ENCODE measurements around the gene ALG5. TPM values are rescaled to one million over a fixed set of nuclear protein-coding genes. Genes with fewer than 3 reads are reported as not detected.

ALG5 gene
- total RNA-seq, 1 experiment from 2014 or later = 41.2 TPM

DNA sequence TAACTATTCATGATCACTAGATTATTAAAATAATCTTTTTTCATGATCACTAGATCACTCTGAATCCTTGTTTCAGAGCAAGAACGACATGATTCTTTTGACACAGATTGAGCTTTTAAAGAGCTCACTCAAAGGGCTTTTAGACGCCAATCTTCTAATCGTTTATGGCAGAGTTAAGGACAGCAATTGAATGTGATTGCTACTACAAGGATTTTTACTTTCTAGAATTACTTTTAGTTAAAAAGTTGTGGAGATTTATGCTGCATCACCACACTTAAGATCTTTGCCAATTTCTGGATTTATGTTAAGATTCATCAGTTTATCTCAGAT lies 2.7 kb upstream of the ALG5 start:
- Histone ChIP-seq H3K4me1 (peaks cover 11% of the 10 kb centered on the region), H3K27me3 (no peaks in the 10 kb centered on the region), H3K36me3 (peaks cover 42% of the 10 kb centered on the region), H3K4me3 (peak overlapping the region; percentile 88), H3K9me3 (replicated peaks) (no peaks in the 10 kb centered on the region), H3K27ac (peak overlapping the region; percentile 97; the same call in 1 of the 2 replicates)
- no peak for DNase-seq

DNA sequence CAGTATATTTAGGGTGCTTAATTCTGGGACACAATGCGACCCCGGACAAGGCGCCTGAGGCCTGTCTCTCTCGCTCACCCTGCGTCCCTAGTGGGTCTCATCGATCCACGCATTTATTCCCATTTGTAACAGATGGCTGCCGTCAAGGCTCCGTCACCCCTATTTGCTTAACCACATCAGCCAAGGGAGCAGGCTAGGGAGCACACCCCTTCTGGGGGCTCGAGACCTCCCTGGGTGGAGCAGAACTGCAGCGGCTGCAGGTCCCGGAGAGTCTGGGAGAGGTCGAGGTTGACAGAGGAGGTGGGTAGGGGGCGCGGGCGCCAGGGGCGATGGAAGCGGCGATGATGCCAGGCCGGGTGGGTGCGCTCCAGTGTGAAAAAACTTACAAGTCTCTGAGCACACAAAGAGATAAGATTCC lies 507 bp downstream of the ALG5 start:
- peak overlapping the region; percentile 97 for H3K27ac ChIP-seq
- H3K9me3 ChIP-seq (replicated peaks) = no peaks in the 10 kb centered on the region
- H3K36me3 ChIP-seq = peaks cover 25% of the 10 kb centered on the region
- peaks cover 11% of the 10 kb centered on the region for H3K4me1 ChIP-seq
- peak overlapping the region; percentile 88 for H3K4me3 ChIP-seq
- DNase-seq = peak; percentile 46 to 52
- no peaks in the 10 kb centered on the region for H3K27me3 ChIP-seq

DNA sequence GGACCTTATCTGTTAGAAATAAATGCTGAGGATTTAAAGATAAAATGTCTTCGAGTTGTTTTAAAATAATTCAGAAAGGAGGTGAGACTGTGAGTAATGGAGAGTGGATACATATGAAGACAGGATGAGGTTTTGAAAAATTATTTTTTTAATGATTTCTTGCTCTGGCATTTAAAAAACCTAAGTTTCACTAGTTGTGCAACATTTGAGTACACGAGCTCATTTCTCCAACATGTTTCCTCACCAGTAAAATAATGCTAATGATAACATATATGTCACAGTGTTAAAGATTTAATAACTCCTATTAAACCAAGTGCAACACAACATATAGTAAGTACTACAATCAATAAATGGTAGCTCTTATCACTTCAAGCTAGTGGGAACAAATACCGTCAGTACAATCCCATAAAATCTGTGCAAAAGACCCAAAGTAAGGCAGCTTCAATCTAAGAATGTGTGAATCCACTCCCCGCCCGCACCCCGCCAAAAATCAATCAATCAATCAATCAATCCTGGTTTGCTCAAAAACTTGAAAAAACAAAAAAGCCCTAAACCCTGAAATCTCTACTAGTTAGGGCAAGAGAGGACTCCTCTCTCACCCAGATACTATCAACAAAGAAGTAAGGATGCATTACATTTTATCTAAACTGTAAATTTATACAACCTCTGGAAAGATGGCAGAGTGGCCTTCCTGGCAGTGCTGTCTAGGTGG lies 1.3 kb downstream of the ALG5 start:
- H3K4me3 ChIP-seq = peak overlapping the region; percentile 88
- H3K36me3 ChIP-seq = peaks cover 25% of the 10 kb centered on the region
- DNase-seq = no peak
- H3K4me1 ChIP-seq = peaks cover 16% of the 10 kb centered on the region
- no peaks in the 10 kb centered on the region for H3K27me3 ChIP-seq
- H3K9me3 ChIP-seq (replicated peaks) = no peaks in the 10 kb centered on the region
- H3K27ac ChIP-seq = peak overlapping the region; percentile 97

GRCh38 chr13:36992362-36992761 lies 6.8 kb downstream of the ALG5 start:
- H3K27ac ChIP-seq = peak overlapping the region; percentile 6
- peaks cover 58% of the 10 kb centered on the region for H3K36me3 ChIP-seq
- peak; percentile 16 to 33 for DNase-seq
- peaks cover 9% of the 10 kb centered on the region; the same call in 1 of the 2 replicates for H3K4me1 ChIP-seq
- H3K9me3 ChIP-seq (replicated peaks) = no peaks in the 10 kb centered on the region
- H3K27me3 ChIP-seq = no peaks in the 10 kb centered on the region
- H3K4me3 ChIP-seq = no peak overlapping the region

DNA sequence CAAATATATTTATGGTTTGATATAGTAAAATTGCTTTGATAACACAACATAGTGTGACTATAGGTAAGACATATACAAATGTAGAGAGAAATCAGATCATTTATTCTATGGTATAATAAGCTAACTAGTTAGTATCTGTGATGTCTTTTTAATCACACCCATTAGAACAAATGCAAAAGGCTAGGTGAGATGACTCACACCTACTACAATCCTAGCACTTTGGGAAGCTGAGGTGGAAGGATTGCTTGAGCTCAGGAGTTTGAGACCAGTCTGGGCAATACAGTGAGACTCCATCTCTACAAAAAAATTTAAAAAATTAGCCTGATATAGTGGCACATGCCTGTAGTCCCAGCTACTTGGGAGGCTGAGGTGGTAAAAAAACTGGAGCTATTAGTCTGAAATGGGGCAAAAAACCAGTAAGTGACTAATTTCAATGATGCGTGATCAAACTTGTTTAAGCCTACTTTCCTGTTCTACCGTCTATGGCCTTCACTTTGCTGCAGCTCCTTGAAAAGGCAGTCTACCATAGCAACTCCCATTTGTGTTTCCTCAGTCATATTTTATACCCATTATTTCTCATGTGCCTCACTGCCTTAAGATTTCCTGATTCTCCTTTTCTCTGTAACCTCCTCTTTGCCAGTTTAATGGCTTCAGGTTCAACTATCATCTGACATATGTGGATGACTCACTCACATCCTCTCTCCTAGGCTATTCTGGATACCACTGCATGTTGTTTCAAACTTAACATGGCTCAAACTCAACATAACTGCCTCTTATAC lies 12.5 kb downstream of the ALG5 start:
- H3K4me1 ChIP-seq = no peaks in the 10 kb centered on the region
- DNase-seq = no peak
- no peaks in the 10 kb centered on the region for H3K9me3 ChIP-seq (replicated peaks)
- no peak overlapping the region for H3K4me3 ChIP-seq
- H3K27me3 ChIP-seq = no peaks in the 10 kb centered on the region
- H3K27ac ChIP-seq = no peak overlapping the region
- peaks cover 71% of the 10 kb centered on the region for H3K36me3 ChIP-seq

- no peak overlapping the region for H3K4me3 ChIP-seq
- peak in 1 of 2 experiments; percentile 56 for DNase-seq
- peaks cover 77% of the 10 kb centered on the region for H3K36me3 ChIP-seq
- H3K9me3 ChIP-seq (replicated peaks) = no peaks in the 10 kb centered on the region
- H3K27me3 ChIP-seq = no peaks in the 10 kb centered on the region
- H3K27ac ChIP-seq = no peak overlapping the region
- no peaks in the 10 kb centered on the region for H3K4me1 ChIP-seq
These were observed 17.9 kb downstream of the ALG5 start for GRCh38 chr13:36981156-36981743.

DNA sequence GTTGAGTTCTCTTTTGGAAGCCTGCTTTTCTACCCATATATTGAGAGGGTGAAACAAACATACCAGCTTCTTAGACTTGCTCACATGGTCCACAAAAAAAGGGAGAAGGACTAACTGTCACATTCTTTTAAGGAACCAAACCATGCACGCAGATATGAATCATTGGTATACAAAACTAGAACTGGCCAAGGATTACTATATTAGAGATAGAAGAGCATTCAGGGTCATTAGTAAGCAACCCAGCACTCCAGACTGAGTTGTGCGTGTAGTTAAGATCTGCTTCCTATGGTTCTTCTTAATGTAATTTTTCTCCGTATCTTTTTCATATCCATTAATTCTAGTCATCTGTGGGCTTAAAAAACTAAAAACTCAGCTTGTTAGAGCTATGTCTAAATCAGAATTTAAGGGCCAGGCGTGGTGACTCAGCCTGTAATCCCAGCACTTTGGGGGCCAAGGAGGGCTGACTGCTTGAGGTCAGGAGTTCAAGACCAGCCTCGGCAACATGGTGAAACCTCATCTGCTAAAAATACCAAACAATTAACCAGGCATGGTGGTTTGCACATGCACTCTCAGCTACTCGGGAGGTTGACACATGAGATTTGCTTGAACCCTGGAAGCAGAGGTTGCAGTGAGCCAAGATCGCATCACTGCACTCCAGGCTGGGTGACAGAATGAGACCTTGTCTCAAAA lies 19.6 kb downstream of the ALG5 start:
- Histone ChIP-seq H3K36me3 (peaks cover 76% of the 10 kb centered on the region), H3K9me3 (replicated peaks) (0 out of 2 replicates have a peak, but pooled peaks cover 3% of the 10 kb centered on the region), H3K4me1 (no peaks in the 10 kb centered on the region), H3K27me3 (no peaks in the 10 kb centered on the region), H3K4me3 (no peak overlapping the region), H3K27ac (no peak overlapping the region)
- no peak for DNase-seq

DNA sequence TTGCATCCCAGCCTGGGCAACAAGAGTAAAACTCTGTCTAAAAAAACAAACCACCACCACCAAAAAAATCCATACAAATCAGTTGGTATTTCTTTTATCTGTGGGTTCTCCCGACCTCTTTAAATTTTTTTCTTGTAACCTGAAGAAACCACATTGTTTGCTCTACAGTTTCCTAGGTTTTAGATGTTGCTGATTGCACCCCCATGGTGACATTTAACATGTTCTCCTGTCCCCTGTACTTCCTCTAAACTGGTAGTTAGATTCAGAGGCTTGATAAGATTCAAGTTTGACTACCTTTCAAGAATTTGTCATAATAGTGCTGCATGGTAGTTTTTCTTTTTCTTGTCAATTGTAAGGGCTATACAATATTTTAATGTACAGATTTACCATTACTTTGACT lies 24.0 kb downstream of the ALG5 start:
- Histone ChIP-seq H3K9me3 (replicated peaks) (0 out of 2 replicates have a peak, but pooled peaks cover 3% of the 10 kb centered on the region), H3K27me3 (no peaks in the 10 kb centered on the region), H3K4me1 (no peaks in the 10 kb centered on the region), H3K36me3 (peaks cover 70% of the 10 kb centered on the region), H3K27ac (no peak overlapping the region), H3K4me3 (no peak overlapping the region)
- DNase-seq = no peak

DNA sequence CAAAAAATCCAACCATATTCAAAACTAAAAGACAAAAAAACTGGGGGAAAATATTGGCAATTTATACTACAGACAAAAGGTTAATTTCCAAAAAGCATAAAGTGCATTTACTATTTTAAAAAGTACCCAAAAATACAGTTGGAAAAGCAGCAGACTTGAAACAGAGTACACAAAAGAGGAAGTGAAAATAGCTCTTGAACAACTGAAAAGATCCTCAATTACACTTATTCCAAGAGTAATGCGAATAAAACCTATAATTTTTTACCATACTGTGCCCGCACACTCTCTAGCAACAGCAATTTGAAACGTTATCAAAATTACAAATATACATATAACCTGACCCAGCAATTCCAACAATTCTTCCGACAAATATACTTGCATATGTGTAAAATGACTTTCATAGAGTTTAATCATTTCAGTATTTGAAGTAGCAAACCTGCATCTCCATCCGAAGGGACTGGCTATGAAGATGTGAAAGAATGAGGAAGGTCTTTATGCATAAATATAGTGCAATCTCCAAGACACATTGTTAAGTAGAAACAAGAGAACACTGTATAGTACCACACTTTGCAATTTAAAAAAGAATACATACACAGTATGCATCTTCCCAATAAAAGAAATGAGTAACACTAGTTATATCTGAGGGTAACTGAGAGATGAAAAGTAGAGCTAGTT lies 25.4 kb downstream of the ALG5 start:
- H3K4me1 ChIP-seq = no peaks in the 10 kb centered on the region
- no peak overlapping the region for H3K27ac ChIP-seq
- H3K36me3 ChIP-seq = peaks cover 68% of the 10 kb centered on the region
- DNase-seq = no peak
- H3K4me3 ChIP-seq = no peak overlapping the region
- H3K27me3 ChIP-seq = no peaks in the 10 kb centered on the region
- H3K9me3 ChIP-seq (replicated peaks) = 0 out of 2 replicates have a peak, but pooled peaks cover 3% of the 10 kb centered on the region

DNA sequence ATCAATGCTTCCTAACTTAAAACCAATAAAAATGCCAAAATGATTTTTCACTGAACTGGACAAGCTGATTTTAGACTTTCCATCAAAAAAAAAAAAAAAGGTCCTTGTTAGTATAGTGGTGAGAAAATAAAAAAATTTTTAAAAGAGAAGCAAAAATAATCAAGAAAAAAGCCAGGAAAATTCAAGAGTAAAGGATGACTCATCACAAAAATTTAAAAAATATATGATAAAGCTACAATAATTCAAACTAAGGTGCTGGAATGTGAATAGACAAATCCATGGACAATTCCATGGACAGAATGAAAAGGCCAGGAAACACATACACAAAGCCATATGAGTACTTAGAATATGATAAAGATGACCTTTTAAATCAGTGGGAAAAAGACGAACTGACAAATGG lies 26.1 kb downstream of the ALG5 start:
- Histone ChIP-seq H3K36me3 (peaks cover 64% of the 10 kb centered on the region), H3K9me3 (replicated peaks) (0 out of 2 replicates have a peak, but pooled peaks cover 3% of the 10 kb centered on the region), H3K4me3 (no peak overlapping the region), H3K4me1 (no peaks in the 10 kb centered on the region), H3K27ac (no peak overlapping the region), H3K27me3 (no peaks in the 10 kb centered on the region)
- no peak for DNase-seq

DNA sequence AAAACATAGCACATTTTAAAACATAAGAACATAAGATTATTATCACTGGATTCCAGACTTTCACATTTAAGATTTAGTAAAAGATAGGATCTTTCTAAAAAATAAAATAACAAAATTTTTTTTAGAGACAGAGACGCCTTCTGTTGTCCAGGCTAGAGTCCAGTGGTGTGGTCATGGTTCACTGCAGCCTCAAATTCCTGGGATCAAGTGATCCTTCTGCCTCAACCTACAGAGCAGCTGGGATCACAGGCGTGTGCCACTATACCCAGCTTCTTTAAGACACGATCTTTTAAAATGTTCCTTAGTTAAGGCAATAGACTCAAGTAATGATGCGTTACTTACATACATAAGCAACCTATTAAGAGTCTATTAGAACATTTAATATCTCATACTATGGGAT lies 32.7 kb downstream of the ALG5 start:
- Histone ChIP-seq H3K4me3 (no peak overlapping the region), H3K4me1 (no peaks in the 10 kb centered on the region), H3K27me3 (no peaks in the 10 kb centered on the region), H3K27ac (no peak overlapping the region), H3K36me3 (peaks cover 61% of the 10 kb centered on the region), H3K9me3 (replicated peaks) (no peaks in the 10 kb centered on the region)
- DNase-seq = no peak

- H3K4me3 ChIP-seq = no peak overlapping the region
- no peaks in the 10 kb centered on the region for H3K27me3 ChIP-seq
- H3K9me3 ChIP-seq (replicated peaks) = no peaks in the 10 kb centered on the region
- peaks cover 55% of the 10 kb centered on the region for H3K36me3 ChIP-seq
- H3K27ac ChIP-seq = no peak overlapping the region
- no peaks in the 10 kb centered on the region for H3K4me1 ChIP-seq
- no peak for DNase-seq
These were observed 33.4 kb downstream of the ALG5 start for GRCh38 chr13:36965767-36966166.

GRCh38 chr13:36959456-36960116 lies 39.6 kb downstream of the ALG5 start:
- Histone ChIP-seq H3K27ac (no peak overlapping the region), H3K36me3 (peaks cover 30% of the 10 kb centered on the region)

DNA sequence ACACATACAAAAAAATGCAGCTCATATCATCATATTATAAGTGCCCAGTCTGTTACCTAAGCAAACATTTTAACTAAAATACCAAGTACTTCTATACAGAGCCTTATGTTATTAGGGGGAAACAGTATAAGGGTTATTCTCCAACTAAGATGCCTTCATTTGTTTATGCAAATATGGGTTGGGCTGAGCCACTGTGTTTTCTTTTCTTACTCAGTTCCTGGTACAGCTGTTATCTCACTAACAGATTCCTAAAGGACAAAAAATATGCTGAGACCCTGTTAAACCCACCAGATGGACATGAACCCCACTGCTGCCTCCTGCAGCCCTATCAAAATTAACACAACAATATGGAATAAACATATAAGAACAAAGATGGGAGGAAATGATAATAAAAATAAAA lies 44.6 kb downstream of the ALG5 start:
- no peak overlapping the region for H3K4me3 ChIP-seq
- H3K36me3 ChIP-seq = peaks cover 40% of the 10 kb centered on the region
- no peak overlapping the region for H3K27ac ChIP-seq
- DNase-seq = no peak
- H3K4me1 ChIP-seq = no peaks in the 10 kb centered on the region
- no peaks in the 10 kb centered on the region for H3K9me3 ChIP-seq (replicated peaks)
- H3K27me3 ChIP-seq = no peaks in the 10 kb centered on the region

More at GRCh38 chr13:36959456-36960116, 39.6 kb downstream of the ALG5 start:
- H3K4me3 ChIP-seq = no peak overlapping the region
- no peak for DNase-seq
- no peaks in the 10 kb centered on the region for H3K9me3 ChIP-seq (replicated peaks)
- no peaks in the 10 kb centered on the region for H3K4me1 ChIP-seq
- H3K27me3 ChIP-seq = no peaks in the 10 kb centered on the region
